Measurements from ENCODE around the gene TLCD1. TPM values are rescaled to one million over a fixed set of nuclear protein-coding genes. Genes with fewer than 3 reads are reported as not detected.

TLCD1 gene
- total and polyA plus RNA-seq, 2 experiments from 2014 or later = 26.5 to 47.0 TPM

DNA sequence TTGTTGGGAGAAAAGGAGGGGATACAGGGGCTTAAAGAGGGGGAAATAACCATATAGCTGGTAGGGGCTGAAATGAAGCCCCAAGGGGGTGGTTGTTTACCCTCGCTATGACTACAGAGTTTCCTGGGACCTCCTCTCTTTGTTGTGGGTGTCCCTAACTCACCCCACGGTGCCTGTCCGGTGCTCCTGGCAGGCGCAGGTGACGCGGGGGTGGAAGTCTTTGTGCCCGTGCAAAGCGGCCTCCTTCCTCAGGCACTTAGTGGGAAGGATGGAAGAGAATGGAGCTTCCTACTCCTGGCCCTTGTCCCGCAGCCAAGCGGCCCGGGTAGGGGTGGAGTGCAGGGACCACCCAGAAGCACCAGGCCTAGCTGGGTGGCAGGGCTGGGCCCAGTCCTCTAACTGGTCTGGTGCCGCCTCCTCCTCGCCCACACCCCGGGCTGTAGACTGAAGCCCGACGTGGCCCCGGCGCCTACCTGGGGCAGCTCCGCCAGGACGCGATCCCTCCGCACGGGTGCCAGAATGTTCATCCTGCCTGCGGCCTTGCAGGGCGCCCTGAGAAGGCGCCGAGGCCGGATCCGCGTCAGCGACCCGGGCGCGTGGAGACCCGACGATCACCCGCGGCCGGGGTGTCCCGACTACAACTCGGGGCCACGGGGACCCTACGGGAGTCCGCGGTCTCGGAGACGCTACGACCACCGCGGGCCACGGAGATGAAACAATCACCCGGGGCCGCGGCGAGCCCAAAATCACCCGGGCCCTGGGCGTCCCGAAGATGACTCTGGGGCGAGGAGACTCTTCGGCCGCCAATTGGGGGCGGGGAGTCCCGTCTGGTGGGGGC is 9.1 kb downstream of the TLCD1 start (continued):
- TF ChIP-seq, protein P1, sequence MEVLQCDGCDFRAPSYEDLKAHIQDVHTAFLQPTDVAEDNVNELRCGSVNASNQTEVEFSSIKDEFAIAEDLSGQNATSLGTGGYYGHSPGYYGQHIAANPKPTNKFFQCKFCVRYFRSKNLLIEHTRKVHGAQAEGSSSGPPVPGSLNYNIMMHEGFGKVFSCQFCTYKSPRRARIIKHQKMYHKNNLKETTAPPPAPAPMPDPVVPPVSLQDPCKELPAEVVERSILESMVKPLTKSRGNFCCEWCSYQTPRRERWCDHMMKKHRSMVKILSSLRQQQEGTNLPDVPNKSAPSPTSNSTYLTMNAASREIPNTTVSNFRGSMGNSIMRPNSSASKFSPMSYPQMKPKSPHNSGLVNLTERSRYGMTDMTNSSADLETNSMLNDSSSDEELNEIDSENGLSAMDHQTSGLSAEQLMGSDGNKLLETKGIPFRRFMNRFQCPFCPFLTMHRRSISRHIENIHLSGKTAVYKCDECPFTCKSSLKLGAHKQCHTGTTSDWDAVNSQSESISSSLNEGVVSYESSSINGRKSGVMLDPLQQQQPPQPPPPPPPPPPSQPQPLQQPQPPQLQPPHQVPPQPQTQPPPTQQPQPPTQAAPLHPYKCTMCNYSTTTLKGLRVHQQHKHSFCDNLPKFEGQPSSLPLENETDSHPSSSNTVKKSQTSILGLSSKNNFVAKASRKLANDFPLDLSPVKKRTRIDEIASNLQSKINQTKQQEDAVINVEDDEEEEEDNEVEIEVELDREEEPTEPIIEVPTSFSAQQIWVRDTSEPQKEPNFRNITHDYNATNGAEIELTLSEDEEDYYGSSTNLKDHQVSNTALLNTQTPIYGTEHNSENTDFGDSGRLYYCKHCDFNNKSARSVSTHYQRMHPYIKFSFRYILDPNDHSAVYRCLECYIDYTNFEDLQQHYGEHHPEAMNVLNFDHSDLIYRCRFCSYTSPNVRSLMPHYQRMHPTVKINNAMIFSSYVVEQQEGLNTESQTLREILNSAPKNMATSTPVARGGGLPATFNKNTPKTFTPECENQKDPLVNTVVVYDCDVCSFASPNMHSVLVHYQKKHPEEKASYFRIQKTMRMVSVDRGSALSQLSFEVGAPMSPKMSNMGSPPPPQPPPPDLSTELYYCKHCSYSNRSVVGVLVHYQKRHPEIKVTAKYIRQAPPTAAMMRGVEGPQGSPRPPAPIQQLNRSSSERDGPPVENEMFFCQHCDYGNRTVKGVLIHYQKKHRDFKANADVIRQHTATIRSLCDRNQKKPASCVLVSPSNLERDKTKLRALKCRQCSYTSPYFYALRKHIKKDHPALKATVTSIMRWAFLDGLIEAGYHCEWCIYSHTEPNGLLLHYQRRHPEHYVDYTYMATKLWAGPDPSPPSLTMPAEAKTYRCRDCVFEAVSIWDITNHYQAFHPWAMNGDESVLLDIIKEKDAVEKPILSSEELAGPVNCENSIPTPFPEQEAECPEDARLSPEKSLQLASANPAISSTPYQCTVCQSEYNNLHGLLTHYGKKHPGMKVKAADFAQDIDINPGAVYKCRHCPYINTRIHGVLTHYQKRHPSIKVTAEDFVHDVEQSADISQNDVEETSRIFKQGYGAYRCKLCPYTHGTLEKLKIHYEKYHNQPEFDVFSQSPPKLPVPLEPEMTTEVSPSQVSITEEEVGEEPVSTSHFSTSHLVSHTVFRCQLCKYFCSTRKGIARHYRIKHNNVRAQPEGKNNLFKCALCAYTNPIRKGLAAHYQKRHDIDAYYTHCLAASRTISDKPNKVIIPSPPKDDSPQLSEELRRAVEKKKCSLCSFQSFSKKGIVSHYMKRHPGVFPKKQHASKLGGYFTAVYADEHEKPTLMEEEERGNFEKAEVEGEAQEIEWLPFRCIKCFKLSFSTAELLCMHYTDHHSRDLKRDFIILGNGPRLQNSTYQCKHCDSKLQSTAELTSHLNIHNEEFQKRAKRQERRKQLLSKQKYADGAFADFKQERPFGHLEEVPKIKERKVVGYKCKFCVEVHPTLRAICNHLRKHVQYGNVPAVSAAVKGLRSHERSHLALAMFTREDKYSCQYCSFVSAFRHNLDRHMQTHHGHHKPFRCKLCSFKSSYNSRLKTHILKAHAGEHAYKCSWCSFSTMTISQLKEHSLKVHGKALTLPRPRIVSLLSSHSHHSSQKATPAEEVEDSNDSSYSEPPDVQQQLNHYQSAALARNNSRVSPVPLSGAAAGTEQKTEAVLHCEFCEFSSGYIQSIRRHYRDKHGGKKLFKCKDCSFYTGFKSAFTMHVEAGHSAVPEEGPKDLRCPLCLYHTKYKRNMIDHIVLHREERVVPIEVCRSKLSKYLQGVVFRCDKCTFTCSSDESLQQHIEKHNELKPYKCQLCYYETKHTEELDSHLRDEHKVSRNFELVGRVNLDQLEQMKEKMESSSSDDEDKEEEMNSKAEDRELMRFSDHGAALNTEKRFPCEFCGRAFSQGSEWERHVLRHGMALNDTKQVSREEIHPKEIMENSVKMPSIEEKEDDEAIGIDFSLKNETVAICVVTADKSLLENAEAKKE (CRISPR knock-in tag; IDR thresholded peaks at IDR 0.05) = no peak
- no peak for TF ChIP-seq JUNB (IDR thresholded peaks at IDR 0.05; ENCODE audit: unreplicated experiment)
- TF ChIP-seq ZNF331 (CRISPR knock-in tag; IDR thresholded peaks at IDR 0.05; ENCODE audit: low read depth) = no peak
- TF ChIP-seq, protein P2, sequence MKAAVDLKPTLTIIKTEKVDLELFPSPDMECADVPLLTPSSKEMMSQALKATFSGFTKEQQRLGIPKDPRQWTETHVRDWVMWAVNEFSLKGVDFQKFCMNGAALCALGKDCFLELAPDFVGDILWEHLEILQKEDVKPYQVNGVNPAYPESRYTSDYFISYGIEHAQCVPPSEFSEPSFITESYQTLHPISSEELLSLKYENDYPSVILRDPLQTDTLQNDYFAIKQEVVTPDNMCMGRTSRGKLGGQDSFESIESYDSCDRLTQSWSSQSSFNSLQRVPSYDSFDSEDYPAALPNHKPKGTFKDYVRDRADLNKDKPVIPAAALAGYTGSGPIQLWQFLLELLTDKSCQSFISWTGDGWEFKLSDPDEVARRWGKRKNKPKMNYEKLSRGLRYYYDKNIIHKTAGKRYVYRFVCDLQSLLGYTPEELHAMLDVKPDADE (IDR thresholded peaks at IDR 0.05) = no peak
- TF ChIP-seq POLR2AphosphoS5 (IDR thresholded peaks at IDR 0.05; ENCODE audit: low read depth) = no peak
- no peak for TF ChIP-seq ZNF114 (CRISPR knock-in tag; IDR thresholded peaks at IDR 0.05)

DNA sequence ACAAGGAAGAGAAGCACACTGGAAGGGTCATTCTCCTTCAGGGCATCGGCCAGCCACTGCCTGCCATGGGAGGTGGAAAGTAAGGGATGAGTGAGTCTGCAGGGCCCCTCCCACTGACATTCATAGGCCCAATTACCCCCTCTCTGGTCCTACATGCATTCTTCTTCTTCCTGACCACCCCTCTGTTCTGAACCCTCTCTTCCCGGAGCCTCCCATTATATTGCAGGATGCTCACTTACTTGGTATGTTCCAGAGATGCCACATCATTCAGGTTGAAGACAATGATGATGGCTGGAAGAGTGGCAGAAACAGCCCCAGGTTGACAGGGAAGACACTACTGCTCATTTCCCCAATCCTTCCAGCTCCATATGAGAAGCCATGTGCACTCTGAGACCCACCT is 10.8 kb downstream of the TLCD1 start:
- Histone ChIP-seq H3K36me3 (ENCODE audit: insufficient read depth) (peaks cover 13% of the 10 kb centered on the region; the same call in 1 of the 2 replicates), H3F3A (replicated peaks; ENCODE audit: low read depth) (peaks cover 42% of the 10 kb centered on the region), H3K4me1 (ENCODE audit: insufficient read depth) (peaks cover 21% of the 10 kb centered on the region), H3K27ac (ENCODE audit: low read depth) (no peak overlapping the region), H3K9me2 (ENCODE audit: insufficient read depth) (no peaks in the 10 kb centered on the region), H3K4me3 (no peak overlapping the region), H3K4me2 (peak overlapping the region; percentile 84; the same call in 1 of the 2 replicates), H3K27me3 (ENCODE audit: insufficient read depth) (no peaks in the 10 kb centered on the region), H3K79me2 (replicated peaks; ENCODE audit: insufficient read depth) (peaks cover 29% of the 10 kb centered on the region), H2AFZ (no peak overlapping the region), H4K20me1 (replicated peaks; ENCODE audit: insufficient read depth) (peaks cover 3% of the 10 kb centered on the region; the same call in 1 of the 2 replicates)
- ATAC-seq = no peak
- peaks cover 36% of the 10 kb centered on the region for H3K4me1 Mint-ChIP-seq
- peak overlapping the region; percentile 100; the same call in 2 of the 3 replicates for H3K4me3 Mint-ChIP-seq
- no peak overlapping the region for H3K27ac Mint-ChIP-seq
- H3K36me3 Mint-ChIP-seq (ENCODE audit: low read depth) = peaks cover 48% of the 10 kb centered on the region
- H3K9me3 Mint-ChIP-seq = no peaks in the 10 kb centered on the region; the same call in 1 of the 3 replicates
- H3K27me3 Mint-ChIP-seq (ENCODE audit: insufficient read depth, low read depth, poor library complexity) = peaks cover 35% of the 10 kb centered on the region
- no peak for DNase-seq (ENCODE audit: low spot score)
- TF ChIP-seq NANOG (IDR thresholded peaks at IDR 0.05; ENCODE audit: borderline replicate concordance) = no peak
- TF ChIP-seq CREB1 (CRISPR knock-in tag; IDR thresholded peaks at IDR 0.05; ENCODE audit: low read depth) = no peak
- TF ChIP-seq, protein P1 (CRISPR knock-in tag; IDR thresholded peaks at IDR 0.05) = no peak

All from GM23338 (cell line).